ENCODE data around the gene SRL.
A peak's percentile ranks its signal among the peaks of the same experiment; 100 is the strongest.

Gene SRL

DNA sequence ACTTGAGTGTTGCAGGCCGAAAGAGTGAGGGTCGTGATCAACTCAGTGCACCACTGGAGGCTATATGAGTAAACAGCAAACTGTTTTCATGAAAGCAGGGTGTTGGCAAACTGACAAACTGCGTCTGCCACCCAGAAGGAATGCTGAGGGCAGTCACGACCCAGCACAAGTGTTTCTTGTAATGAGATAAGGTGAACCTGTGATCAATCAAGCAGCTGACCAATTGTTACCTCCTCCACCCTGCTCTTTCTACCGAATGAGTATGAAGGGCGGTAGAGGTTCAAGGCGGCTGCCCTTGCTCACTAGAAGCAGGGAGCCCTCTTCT lies 5.5 kb upstream of the SRL start:
- H3K4me1 ChIP-seq, result peaks cover 10% of the 10 kb centered on the region
- H3K9me3 ChIP-seq, result peaks cover 7% of the 10 kb centered on the region
- no peaks in the 10 kb centered on the region; the same call in 1 of the 2 replicates for H3K36me3 ChIP-seq (replicated peaks)
- in situ Hi-C loops (cut with MboI; ENCODE audit: low sequenced_read_pairs), result no loop called here
- no peaks in the 10 kb centered on the region for H3K27me3 ChIP-seq (ENCODE audit: low read depth)
- no peak for DNase-seq (ENCODE audit: low spot score in 2 of 2)
- H3K4me3 ChIP-seq, result no peak overlapping the region

DNA sequence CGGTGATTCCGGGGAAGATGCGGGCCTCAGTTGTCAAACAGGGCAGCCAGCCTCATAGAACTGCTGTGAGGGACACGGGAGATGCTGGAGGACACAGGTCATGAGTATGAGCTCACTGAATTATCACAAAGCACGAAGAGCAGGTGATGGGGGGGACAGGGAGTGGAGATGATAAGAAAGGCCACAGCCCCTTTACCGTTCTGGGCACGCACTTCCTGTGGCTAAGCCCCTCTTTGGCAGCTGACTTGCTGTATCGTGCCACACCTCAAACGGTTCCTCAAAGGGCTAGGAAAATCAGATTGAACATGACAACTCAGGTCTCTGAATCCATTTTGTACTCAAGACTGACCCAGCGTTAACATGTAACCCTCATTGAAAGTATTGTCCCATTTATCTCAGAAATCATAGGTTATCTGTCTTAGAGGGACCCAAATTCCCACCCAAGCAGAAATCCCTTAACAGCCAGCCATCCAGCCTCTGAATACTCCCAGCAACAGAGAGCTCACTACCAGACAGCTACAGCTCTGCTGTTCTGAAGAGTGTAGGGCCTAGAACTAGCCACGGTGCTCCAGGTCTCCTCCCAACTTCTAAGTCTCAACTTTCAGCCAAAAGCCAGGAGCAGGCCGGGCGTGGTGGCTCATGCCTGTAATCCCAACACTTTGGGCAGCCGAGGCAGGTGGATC lies 5.0 kb upstream of the SRL start:
- Histone ChIP-seq H3K4me1 (peaks cover 10% of the 10 kb centered on the region), H3K9me3 (peaks cover 7% of the 10 kb centered on the region), H3K36me3 (replicated peaks) (no peaks in the 10 kb centered on the region; the same call in 1 of the 2 replicates), H3K4me3 (no peak overlapping the region), H3K27me3 (ENCODE audit: low read depth) (no peaks in the 10 kb centered on the region)
- no peak for DNase-seq (ENCODE audit: low spot score in 2 of 2)
- in situ Hi-C loops (cut with MboI; ENCODE audit: low sequenced_read_pairs), result no loop called here

DNA sequence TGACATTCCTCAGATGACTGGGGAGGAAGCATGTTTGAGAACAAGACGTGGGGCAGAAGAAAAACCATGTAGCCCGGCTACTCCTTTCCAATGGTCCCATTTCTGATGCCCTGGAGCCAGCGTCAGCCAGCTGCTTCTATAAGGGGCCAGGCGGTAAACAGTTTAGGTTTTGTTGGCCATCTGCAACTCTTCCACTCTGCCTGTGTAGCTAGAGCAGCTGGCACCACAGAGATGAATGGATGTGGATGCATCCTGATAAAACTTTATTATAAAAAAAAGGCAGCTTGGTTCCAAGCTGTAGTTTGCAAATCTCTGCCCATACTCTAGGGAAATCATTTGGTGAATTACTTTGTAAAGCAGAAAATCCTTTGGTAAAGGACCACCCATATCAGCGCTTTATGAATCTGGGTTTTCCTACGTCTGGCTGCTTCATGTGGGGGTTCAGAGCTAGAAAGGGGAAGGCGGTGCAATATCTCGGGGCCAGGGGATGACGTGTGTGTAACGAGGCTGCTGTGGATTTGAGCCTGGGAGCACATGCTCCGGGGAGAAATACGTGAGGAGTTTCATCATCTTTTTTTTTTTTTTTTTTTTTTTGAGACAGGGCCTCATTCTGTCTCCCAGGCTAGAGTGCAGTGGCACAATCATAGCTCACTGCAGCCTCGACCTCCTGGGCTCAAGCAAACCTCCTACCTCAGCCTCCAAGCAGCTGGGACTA lies 3.4 kb upstream of the SRL start:
- H3K4me1 ChIP-seq, result peaks cover 10% of the 10 kb centered on the region
- no peaks in the 10 kb centered on the region for H3K27me3 ChIP-seq (ENCODE audit: low read depth)
- DNase-seq (ENCODE audit: low spot score in 2 of 2), result no peak
- in situ Hi-C loops (cut with MboI; ENCODE audit: low sequenced_read_pairs), result no loop called here
- no peak overlapping the region for H3K4me3 ChIP-seq
- H3K36me3 ChIP-seq (replicated peaks), result no peaks in the 10 kb centered on the region
- peaks cover 7% of the 10 kb centered on the region for H3K9me3 ChIP-seq

DNA sequence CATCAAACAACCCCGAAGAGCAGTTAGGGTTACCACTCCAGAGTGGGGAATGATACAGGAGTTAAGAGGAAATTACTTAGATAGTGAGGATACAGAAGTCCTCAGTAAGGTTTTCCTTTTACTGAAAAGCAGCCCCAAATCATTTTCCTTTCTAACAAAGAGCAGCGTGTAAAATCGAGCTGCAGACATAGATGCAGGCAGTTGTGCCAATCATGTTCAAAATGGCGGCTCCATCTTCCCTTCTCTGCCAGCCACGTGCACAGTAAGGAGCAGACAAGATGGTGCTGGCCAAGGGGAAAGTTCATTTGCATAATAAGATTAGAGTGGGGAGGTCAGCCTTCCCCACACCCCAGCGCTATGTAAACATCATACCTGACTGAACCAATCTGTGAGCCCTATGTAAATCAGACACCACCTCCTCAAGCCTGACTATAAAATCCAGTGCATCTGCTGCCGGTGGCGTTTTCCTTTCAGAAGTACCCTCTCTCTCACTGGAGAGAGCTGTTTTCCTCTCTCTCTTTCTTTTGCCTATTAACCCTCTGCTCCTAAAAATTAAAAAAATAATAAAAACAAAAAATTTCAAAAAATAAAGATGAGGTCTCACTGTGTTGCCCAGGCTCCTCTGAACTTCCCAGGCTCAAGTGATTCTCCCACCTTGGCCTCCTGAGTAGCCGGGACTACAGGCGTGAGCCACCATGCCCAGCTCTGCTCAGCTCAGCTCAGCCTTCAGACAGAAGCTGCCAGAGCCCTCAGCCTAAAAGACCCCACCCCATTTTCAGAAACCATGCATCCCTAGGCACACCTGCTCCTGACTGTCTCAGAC lies 2.6 kb upstream of the SRL start:
- in situ Hi-C loops (cut with MboI; ENCODE audit: low sequenced_read_pairs), result no loop called here
- H3K4me3 ChIP-seq, result no peak overlapping the region
- peak; percentile 86 to 90 for DNase-seq (ENCODE audit: low spot score in 2 of 2)
- H3K4me1 ChIP-seq, result peaks cover 10% of the 10 kb centered on the region
- H3K27me3 ChIP-seq (ENCODE audit: low read depth), result no peaks in the 10 kb centered on the region
- H3K9me3 ChIP-seq, result peaks cover 7% of the 10 kb centered on the region
- no peaks in the 10 kb centered on the region for H3K36me3 ChIP-seq (replicated peaks)

DNA sequence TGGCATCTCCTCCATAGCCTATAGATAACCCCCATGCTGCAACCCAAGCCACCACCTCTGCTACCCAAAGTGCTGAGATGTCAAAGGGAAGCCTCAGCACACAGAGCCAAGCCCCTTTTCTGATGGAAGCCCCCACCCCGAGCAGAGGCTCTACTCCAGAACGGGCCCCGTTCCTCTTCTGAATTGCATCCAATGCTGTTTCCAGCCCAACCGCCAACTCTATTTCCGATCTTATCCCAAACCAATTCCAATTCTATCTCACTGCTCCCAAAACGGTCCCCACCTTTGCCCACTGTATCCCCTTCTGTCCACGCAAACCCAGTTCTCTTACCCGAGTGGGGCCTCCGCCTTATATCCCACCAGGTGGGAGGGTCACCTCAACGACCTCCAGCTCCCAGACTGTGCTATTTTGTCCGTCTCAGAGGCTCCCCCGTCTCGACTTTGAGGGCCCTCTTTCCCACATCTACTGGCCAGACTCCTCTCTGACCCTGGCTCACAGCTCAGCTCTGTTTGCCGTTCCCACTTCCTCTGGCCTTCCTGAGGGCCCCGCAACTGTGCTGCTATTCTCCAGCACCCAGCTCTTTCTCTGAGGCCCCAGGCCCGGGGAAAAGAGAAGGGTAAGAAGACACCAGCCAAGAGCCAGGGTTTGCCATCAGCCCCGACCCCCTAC lies 487 bp downstream of the SRL start:
- H3K4me3 ChIP-seq, result no peak overlapping the region
- peaks cover 7% of the 10 kb centered on the region for H3K9me3 ChIP-seq
- in situ Hi-C loops (cut with MboI; ENCODE audit: low sequenced_read_pairs), result no loop called here
- H3K4me1 ChIP-seq, result peaks cover 10% of the 10 kb centered on the region
- no peak for DNase-seq (ENCODE audit: low spot score in 2 of 2)
- no peaks in the 10 kb centered on the region for H3K27me3 ChIP-seq (ENCODE audit: low read depth)
- H3K36me3 ChIP-seq (replicated peaks), result no peaks in the 10 kb centered on the region

DNA sequence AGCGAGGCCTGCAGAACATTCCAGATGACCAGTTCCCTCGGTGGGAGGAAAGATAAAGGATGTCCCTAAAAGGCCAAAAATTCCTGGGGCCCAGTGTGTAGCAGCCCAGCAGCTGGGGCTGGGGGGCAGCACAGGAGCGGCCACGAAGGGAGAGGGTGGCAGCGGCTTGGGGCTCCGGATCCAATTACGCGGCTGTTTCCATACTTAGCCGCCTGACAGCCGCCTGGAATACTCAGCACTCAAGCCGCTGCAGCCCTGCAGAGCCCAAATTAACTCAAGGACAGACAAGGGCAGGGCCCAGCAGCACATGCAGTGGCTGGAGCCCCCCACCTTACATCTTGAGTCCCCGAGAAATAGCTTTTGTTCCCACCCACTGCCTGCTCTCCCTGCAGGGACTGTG lies 1.3 kb downstream of the SRL start:
- Histone ChIP-seq H3K4me1 (peaks cover 10% of the 10 kb centered on the region), H3K27me3 (ENCODE audit: low read depth) (no peaks in the 10 kb centered on the region), H3K36me3 (replicated peaks) (no peaks in the 10 kb centered on the region), H3K4me3 (no peak overlapping the region), H3K9me3 (peaks cover 7% of the 10 kb centered on the region)
- DNase-seq (ENCODE audit: low spot score in 2 of 2), result no peak
- in situ Hi-C loops (cut with MboI; ENCODE audit: low sequenced_read_pairs), result no loop called here

DNA sequence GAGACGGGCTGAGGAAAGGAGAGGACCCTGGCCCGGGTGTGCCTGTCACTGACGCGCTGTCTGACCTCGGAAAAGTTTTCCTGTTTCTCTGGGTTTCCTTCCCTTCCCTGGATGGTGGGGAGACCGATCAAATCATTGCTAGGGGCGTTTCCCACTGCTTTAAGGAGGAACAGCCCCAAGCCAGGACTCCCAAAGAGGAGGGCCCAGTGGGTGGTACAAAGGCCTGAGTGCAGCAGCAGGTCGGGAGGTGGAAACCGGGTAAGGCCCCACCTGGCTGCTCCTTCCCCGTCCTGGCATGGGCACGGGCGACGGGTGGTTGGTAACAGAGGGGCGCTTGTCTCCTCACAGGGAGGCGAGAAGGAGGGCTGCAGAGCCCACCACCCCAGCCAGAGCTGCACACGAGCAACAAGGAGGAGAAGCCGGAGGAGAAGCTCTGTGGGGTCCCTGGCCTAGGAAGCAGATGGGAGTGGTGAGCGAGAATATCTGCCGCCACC lies 2.2 kb downstream of the SRL start:
- Histone ChIP-seq H3K4me3 (no peak overlapping the region), H3K4me1 (peaks cover 7% of the 10 kb centered on the region), H3K36me3 (replicated peaks) (no peaks in the 10 kb centered on the region), H3K27me3 (ENCODE audit: low read depth) (no peaks in the 10 kb centered on the region), H3K9me3 (peaks cover 7% of the 10 kb centered on the region)
- no peak for DNase-seq (ENCODE audit: low spot score in 2 of 2)
- in situ Hi-C loops (cut with MboI; ENCODE audit: low sequenced_read_pairs), result no loop called here

DNA sequence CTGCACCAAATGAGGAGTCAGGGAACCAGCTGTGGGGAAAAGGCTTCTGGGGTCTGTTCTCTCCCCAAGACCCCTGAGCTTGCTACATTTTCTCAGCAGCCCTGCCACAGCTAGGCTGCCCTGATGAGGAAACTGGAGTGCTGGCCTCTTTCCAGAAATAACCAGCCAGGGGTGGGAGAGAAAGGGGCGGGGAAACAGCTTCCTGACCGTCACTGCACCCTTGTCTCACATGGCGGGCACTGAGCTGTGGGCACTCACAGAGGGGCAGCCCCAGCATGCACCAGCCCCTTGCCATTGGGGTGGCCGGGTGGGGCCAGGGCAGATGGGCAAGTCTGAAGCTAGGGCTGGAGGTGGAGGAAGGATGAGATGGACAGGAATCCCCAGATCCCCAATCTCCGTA lies 2.9 kb downstream of the SRL start:
- Histone ChIP-seq H3K4me3 (no peak overlapping the region), H3K27me3 (ENCODE audit: low read depth) (no peaks in the 10 kb centered on the region), H3K4me1 (peaks cover 2% of the 10 kb centered on the region), H3K36me3 (replicated peaks) (no peaks in the 10 kb centered on the region), H3K9me3 (peaks cover 7% of the 10 kb centered on the region)
- no peak for DNase-seq (ENCODE audit: low spot score in 2 of 2)
- in situ Hi-C loops (cut with MboI; ENCODE audit: low sequenced_read_pairs), result no loop called here

DNA sequence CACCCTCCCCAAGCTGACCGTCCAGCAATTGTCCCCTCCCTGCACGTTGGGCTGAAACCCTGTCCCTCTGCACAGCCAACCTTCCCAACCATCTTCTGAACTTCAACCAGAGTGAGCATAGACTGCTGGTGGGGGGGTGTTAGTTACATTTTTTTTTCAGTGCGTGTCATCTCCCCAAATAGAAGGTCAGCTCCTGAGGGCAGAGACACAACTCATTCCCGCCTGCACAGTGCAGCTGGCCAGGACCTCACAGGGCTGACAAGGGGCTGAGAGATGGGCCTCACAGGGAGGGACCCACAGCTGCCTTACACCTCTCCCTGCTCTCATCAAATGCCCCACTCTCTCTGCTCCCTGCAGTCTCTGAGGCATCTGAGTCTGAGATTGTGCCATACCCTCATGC lies 8.4 kb downstream of the SRL start:
- no peak for DNase-seq (ENCODE audit: low spot score in 2 of 2)
- H3K4me3 ChIP-seq, result no peak overlapping the region
- in situ Hi-C loops (cut with MboI; ENCODE audit: low sequenced_read_pairs), result no loop called here
- no peaks in the 10 kb centered on the region for H3K27me3 ChIP-seq (ENCODE audit: low read depth)
- no peaks in the 10 kb centered on the region for H3K9me3 ChIP-seq
- no peaks in the 10 kb centered on the region for H3K36me3 ChIP-seq (replicated peaks)
- no peaks in the 10 kb centered on the region for H3K4me1 ChIP-seq

DNA sequence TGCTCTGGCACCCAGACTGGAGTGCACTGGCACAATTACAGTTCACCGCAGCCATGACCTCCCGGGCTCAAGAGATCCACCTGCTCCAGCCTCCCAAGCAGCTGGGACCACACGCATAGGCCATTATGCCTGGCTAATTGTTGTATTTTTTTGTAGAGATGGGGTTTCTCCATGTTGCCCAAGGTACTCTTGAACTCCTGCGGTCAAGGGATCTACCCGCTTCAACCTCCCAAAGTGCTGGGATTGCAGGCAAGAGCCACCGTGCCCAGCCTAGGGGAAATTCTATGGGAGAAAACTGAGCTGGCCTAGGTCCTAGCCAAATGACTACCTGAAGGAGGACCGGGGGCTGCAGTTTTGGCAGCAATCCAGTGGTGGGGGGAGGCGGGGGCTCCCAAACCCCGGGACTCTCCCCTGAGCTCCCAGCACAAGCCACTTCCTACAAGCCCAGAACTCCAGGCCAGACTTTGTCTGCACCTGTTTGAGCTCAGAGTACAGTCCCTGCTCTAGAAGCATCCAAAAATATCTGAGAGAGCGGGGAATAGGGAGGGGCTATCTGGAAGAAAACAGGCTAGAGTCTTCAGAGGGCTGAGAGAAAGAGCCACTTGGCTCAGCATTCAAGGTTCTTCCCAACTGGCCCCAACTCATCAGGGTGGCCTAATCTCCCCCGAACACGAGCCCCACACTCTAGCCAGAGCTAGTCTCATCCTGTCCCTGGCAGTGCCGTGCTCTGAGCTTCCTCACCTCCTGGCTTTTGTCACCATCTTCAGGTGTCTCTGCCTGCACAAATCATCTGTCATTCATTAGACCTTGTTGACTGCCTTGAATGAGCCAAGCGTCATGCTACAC lies 9.1 kb downstream of the SRL start:
- Histone ChIP-seq H3K4me3 (no peak overlapping the region), H3K4me1 (no peaks in the 10 kb centered on the region), H3K9me3 (no peaks in the 10 kb centered on the region), H3K36me3 (replicated peaks) (no peaks in the 10 kb centered on the region), H3K27me3 (ENCODE audit: low read depth) (no peaks in the 10 kb centered on the region)
- in situ Hi-C loops (cut with MboI; ENCODE audit: low sequenced_read_pairs), result no loop called here
- DNase-seq (ENCODE audit: low spot score in 2 of 2), result no peak

DNA sequence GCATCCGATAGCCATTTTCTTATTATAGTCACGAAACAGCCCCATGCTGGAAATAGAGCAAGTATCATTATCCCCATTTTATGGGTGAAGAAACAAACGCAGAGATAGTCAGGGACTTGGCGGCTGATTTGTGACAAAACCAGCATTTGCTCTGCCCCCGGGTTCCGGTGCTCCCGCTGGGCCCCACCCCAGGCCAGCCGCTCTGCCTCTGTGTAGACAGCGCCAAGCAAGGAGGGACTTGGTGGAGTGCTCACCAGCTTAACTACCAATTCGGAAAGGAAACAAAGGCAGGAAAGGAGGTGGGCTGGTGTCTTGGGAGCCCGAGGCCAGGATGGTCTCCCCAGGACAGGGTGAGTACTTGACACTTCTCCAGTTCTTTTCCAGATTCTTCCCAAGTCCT lies 10.0 kb downstream of the SRL start:
- no peaks in the 10 kb centered on the region for H3K27me3 ChIP-seq (ENCODE audit: low read depth)
- in situ Hi-C loops (cut with MboI; ENCODE audit: low sequenced_read_pairs), result no loop called here
- DNase-seq (ENCODE audit: low spot score in 2 of 2), result no peak

DNA sequence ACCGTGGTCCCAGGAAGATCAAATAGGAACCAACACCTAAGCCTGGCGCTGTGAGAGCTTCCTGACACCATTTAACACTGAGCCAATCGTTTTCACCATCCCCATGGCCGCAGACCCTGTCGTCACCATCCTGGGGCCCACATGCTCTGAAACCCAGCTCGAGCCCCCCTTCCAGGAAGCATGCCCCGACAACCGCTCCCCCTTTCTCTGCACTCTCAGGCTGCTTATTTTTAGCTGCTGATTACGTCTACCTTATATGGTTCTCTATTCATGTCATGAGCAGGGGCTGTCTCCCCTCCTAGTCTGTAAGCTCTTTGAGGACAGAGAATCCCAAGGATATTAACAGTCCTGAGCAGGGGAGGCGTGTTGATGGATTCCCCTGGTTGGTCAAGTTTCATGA lies 10.5 kb downstream of the SRL start:
- DNase-seq (ENCODE audit: low spot score in 2 of 2), result no peak
- 0 out of 2 replicates have a peak, but pooled peaks cover 2% of the 10 kb centered on the region for H3K9me3 ChIP-seq
- no peak overlapping the region for H3K4me3 ChIP-seq
- no peaks in the 10 kb centered on the region for H3K36me3 ChIP-seq (replicated peaks)
- in situ Hi-C loops (cut with MboI; ENCODE audit: low sequenced_read_pairs), result no loop called here
- no peaks in the 10 kb centered on the region for H3K27me3 ChIP-seq (ENCODE audit: low read depth)
- no peaks in the 10 kb centered on the region for H3K4me1 ChIP-seq

More for the DNA sequence above, 10.0 kb downstream of the SRL start:
- no peak overlapping the region for H3K4me3 ChIP-seq
- no peaks in the 10 kb centered on the region for H3K4me1 ChIP-seq
- no peaks in the 10 kb centered on the region for H3K9me3 ChIP-seq
- no peaks in the 10 kb centered on the region for H3K36me3 ChIP-seq (replicated peaks)

DNA sequence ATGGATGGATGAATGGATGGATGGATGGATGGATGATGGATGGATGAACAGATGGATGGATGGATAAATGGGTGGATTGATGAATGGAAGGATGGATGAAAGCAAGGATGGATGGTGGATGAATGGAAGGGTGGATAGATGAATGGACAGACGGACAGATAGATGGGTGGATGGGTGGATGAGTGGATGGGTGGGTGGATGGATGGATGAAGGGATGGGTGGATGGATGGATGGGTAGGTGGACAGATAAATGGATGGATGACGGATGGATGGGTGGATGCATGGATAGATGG lies 14.9 kb downstream of the SRL start:
- Histone ChIP-seq H3K4me1 (no peaks in the 10 kb centered on the region), H3K27me3 (ENCODE audit: low read depth) (no peaks in the 10 kb centered on the region), H3K36me3 (replicated peaks) (no peaks in the 10 kb centered on the region), H3K9me3 (peaks cover 5% of the 10 kb centered on the region; the same call in 1 of the 2 replicates), H3K4me3 (no peak overlapping the region)
- no peak for DNase-seq (ENCODE audit: low spot score in 2 of 2)
- in situ Hi-C loops (cut with MboI; ENCODE audit: low sequenced_read_pairs), result no loop called here

Data from HAP-1 (cell line).